ENCODE data around the gene NRG2.

The NRG2 gene

GRCh38 chr5:139926797-139927503, 116.1 kb downstream of the NRG2 start:
- H3K4me3 ChIP-seq (ENCODE audit: low read length), result no peak overlapping the region
- H3K9ac ChIP-seq (ENCODE audit: low read depth, low read length), result no peak overlapping the region
- no peaks in the 10 kb centered on the region for H3K9me3 ChIP-seq (ENCODE audit: insufficient read depth, low read depth, low read length)
- no peaks in the 10 kb centered on the region for H3K4me1 ChIP-seq (ENCODE audit: insufficient read depth, low read length)
- no peaks in the 10 kb centered on the region for H3K36me3 ChIP-seq (ENCODE audit: insufficient read depth, low read depth, low read length)
- peaks cover 7% of the 10 kb centered on the region; the same call in 1 of the 2 replicates for H3K27me3 ChIP-seq (ENCODE audit: insufficient read depth, low read length)
- H3K27ac ChIP-seq (ENCODE audit: low read length), result no peak overlapping the region

DNA sequence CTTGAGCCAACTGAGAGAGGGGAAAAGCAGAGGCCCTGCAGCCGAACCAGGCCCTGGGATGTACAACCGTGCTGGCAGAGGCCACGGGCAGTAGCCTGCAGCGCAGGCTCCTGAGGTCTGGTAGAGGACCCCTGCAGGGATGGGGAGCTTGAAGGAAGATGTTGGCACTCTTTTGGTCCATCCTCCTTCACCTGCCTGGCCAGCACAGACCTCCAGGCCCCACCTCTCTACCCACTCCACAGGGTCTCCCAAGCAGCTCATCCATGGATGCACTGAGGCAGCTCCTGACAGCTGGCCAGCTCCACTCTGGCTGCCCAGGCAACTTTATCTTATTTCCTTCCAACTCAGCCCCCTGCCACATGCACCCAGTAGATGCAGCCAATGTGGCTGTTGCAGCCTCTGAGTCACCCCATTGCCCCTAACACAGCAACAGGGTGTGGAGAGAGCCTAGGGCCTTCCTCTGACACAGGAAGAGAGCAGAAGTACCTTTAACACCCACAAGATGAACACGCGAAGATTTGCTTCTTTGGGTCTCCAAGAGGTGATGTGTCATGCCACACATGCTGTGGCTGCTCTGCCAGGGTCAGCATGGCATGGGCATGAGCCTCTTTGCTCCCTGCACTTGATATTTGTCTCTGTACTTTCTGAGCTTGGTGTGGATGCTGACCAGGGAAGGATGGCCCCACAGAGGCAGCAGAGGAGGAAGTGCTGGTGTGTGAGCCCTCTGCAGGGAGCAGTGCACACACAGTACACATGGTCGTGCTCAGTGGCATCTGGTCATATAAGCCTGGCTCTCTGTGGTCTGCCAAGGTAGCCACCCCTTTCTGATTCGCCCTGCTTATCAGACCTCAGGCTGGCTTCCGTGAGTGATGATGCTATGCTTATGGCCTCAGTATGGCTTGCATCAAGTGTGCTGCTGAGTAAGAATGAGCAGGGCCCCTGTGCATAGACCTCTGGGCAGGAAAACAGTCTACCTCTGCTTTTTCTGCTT, 117.2 kb downstream of the NRG2 start:
- Histone ChIP-seq H3K27me3 (ENCODE audit: insufficient read depth, low read length) (peaks cover 7% of the 10 kb centered on the region; the same call in 1 of the 2 replicates), H3K4me1 (ENCODE audit: insufficient read depth, low read length) (no peaks in the 10 kb centered on the region), H3K9me3 (ENCODE audit: insufficient read depth, low read depth, low read length) (no peaks in the 10 kb centered on the region), H3K36me3 (ENCODE audit: insufficient read depth, low read depth, low read length) (no peaks in the 10 kb centered on the region), H3K4me3 (ENCODE audit: low read length) (no peak overlapping the region), H3K9ac (ENCODE audit: low read depth, low read length) (no peak overlapping the region), H3K27ac (ENCODE audit: low read length) (no peak overlapping the region)

- Histone ChIP-seq H3K9me3 (ENCODE audit: insufficient read depth, low read depth, low read length) (no peaks in the 10 kb centered on the region), H3K27me3 (ENCODE audit: insufficient read depth, low read length) (no peaks in the 10 kb centered on the region; the same call in 1 of the 2 replicates), H3K4me1 (ENCODE audit: insufficient read depth, low read length) (no peaks in the 10 kb centered on the region), H3K4me3 (ENCODE audit: low read length) (no peak overlapping the region), H3K36me3 (ENCODE audit: insufficient read depth, low read depth, low read length) (no peaks in the 10 kb centered on the region), H3K27ac (ENCODE audit: low read length) (no peak overlapping the region), H3K9ac (ENCODE audit: low read depth, low read length) (no peak overlapping the region)
Measured at GRCh38 chr5:139925216-139925562, 117.9 kb downstream of the NRG2 start.

- no peak overlapping the region for H3K27ac ChIP-seq (ENCODE audit: low read length)
- no peak overlapping the region for H3K9ac ChIP-seq (ENCODE audit: low read depth, low read length)
- H3K9me3 ChIP-seq (ENCODE audit: insufficient read depth, low read depth, low read length), result no peaks in the 10 kb centered on the region
- H3K27me3 ChIP-seq (ENCODE audit: insufficient read depth, low read length), result no peaks in the 10 kb centered on the region; the same call in 1 of the 2 replicates
- H3K4me1 ChIP-seq (ENCODE audit: insufficient read depth, low read length), result no peaks in the 10 kb centered on the region
- H3K36me3 ChIP-seq (ENCODE audit: insufficient read depth, low read depth, low read length), result no peaks in the 10 kb centered on the region
- no peak overlapping the region for H3K4me3 ChIP-seq (ENCODE audit: low read length)
Measured at GRCh38 chr5:139924294-139925215, 118.5 kb downstream of the NRG2 start.

- H3K36me3 ChIP-seq (ENCODE audit: insufficient read depth, low read depth, low read length), result no peaks in the 10 kb centered on the region
- H3K9me3 ChIP-seq (ENCODE audit: insufficient read depth, low read depth, low read length), result no peaks in the 10 kb centered on the region
- H3K27ac ChIP-seq (ENCODE audit: low read length), result no peak overlapping the region
- H3K9ac ChIP-seq (ENCODE audit: low read depth, low read length), result no peak overlapping the region
- no peak overlapping the region for H3K4me3 ChIP-seq (ENCODE audit: low read length)
- peaks cover 5% of the 10 kb centered on the region; the same call in 1 of the 2 replicates for H3K27me3 ChIP-seq (ENCODE audit: insufficient read depth, low read length)
- H3K4me1 ChIP-seq (ENCODE audit: insufficient read depth, low read length), result peaks cover 7% of the 10 kb centered on the region; the same call in 1 of the 2 replicates
Measured at GRCh38 chr5:139919308-139919707, 123.8 kb downstream of the NRG2 start.

GRCh38 chr5:139915834-139916233, 127.3 kb downstream of the NRG2 start:
- Histone ChIP-seq H3K9me3 (ENCODE audit: insufficient read depth, low read depth, low read length) (no peaks in the 10 kb centered on the region), H3K27me3 (ENCODE audit: insufficient read depth, low read length) (peaks cover 5% of the 10 kb centered on the region; the same call in 1 of the 2 replicates), H3K27ac (ENCODE audit: low read length) (no peak overlapping the region), H3K4me3 (ENCODE audit: low read length) (no peak overlapping the region; the same call in 1 of the 2 replicates), H3K9ac (ENCODE audit: low read depth, low read length) (no peak overlapping the region), H3K36me3 (ENCODE audit: insufficient read depth, low read depth, low read length) (no peaks in the 10 kb centered on the region), H3K4me1 (ENCODE audit: insufficient read depth, low read length) (peaks cover 7% of the 10 kb centered on the region; the same call in 1 of the 2 replicates)

- Histone ChIP-seq H3K27ac (ENCODE audit: low read length) (no peak overlapping the region), H3K27me3 (ENCODE audit: insufficient read depth, low read length) (peaks cover 7% of the 10 kb centered on the region; the same call in 1 of the 2 replicates), H3K36me3 (ENCODE audit: insufficient read depth, low read depth, low read length) (no peaks in the 10 kb centered on the region), H3K4me3 (ENCODE audit: low read length) (no peak overlapping the region), H3K9me3 (ENCODE audit: insufficient read depth, low read depth, low read length) (no peaks in the 10 kb centered on the region), H3K9ac (ENCODE audit: low read depth, low read length) (no peak overlapping the region), H3K4me1 (ENCODE audit: insufficient read depth, low read length) (peaks cover 7% of the 10 kb centered on the region; the same call in 1 of the 2 replicates)
Measured at GRCh38 chr5:139915266-139915665, 127.8 kb downstream of the NRG2 start.

DNA sequence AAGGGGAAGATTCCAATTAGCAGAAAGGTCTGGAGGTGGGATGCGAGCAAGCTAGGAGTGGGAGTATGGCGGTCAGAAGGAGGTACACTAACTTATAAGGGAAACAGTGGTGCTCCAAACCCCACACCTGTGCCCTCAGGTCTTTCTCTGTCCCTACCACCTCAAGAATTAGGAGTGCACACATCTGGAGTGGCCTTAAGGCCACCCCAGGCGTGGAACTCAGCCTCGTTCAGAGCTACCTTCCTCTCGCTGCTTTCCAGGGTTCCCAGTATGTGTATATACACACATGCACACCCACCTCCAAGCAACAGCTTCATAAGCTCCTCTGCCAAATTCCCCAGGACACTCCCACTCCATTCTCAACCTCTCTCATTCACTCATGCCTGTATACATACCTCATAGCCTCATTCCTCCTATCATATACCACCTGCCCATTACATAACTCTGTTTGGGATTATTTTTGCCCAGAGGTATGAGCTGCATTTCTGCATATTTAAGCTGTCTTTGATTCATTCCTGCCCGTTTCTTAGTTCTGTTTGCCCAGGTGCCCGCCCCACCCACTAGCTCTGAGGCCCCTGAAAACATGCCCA, 128.8 kb downstream of the NRG2 start:
- Histone ChIP-seq H3K27me3 (ENCODE audit: insufficient read depth, low read length) (peaks cover 10% of the 10 kb centered on the region; the same call in 1 of the 2 replicates), H3K36me3 (ENCODE audit: insufficient read depth, low read depth, low read length) (no peaks in the 10 kb centered on the region)

DNA sequence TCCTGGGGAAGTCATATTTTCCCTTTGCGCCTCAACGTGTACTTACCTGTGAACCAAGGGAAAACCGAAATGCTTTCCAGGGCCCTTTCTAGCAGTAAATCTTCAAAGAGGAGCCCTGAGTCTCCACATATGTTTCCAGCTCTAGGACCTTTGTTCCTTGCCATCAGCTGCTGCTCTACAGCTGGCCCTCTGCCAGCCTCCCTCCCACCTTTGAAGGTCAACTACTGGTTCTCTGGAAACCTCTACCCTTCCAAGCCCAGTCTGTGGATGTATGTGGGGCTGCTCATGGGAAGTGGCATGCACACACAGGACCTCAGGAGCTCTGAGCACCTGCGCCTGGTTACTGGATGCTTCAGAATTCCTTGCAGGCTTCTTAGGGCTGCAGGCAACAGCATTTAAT, 130.3 kb downstream of the NRG2 start:
- Histone ChIP-seq H3K9me3 (ENCODE audit: insufficient read depth, low read depth, low read length) (no peaks in the 10 kb centered on the region), H3K27me3 (ENCODE audit: insufficient read depth, low read length) (peaks cover 15% of the 10 kb centered on the region; the same call in 1 of the 2 replicates), H3K9ac (ENCODE audit: low read depth, low read length) (no peak overlapping the region), H3K4me3 (ENCODE audit: low read length) (no peak overlapping the region), H3K27ac (ENCODE audit: low read length) (no peak overlapping the region), H3K4me1 (ENCODE audit: insufficient read depth, low read length) (peaks cover 7% of the 10 kb centered on the region; the same call in 1 of the 2 replicates), H3K36me3 (ENCODE audit: insufficient read depth, low read depth, low read length) (no peaks in the 10 kb centered on the region)

More for the DNA sequence above, 128.8 kb downstream of the NRG2 start:
- no peak overlapping the region for H3K9ac ChIP-seq (ENCODE audit: low read depth, low read length)
- H3K27ac ChIP-seq (ENCODE audit: low read length), result no peak overlapping the region
- H3K4me3 ChIP-seq (ENCODE audit: low read length), result no peak overlapping the region
- H3K4me1 ChIP-seq (ENCODE audit: insufficient read depth, low read length), result peaks cover 7% of the 10 kb centered on the region; the same call in 1 of the 2 replicates
- H3K9me3 ChIP-seq (ENCODE audit: insufficient read depth, low read depth, low read length), result no peaks in the 10 kb centered on the region

DNA sequence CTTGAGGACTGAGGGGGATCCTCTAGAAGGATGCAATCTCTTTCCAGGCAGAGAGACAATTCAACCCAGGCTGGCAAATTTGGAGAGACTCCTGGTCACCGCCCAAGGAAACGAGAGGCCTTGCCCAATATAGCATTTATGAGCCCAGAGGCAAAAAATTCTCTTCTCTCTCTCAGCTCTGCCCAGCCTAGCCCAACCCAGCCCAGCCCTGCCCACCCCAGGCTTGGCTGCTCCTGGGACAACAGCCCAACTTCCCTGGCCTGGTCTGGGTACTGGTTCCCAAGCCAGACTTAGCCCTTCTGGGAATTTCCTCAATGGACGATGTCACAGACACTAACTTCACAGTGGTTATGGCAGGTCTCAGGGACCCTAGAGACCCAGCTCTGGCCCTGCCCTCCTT, 130.9 kb downstream of the NRG2 start:
- no peak overlapping the region for H3K27ac ChIP-seq (ENCODE audit: low read length)
- H3K4me3 ChIP-seq (ENCODE audit: low read length), result no peak overlapping the region
- no peaks in the 10 kb centered on the region for H3K9me3 ChIP-seq (ENCODE audit: insufficient read depth, low read depth, low read length)
- H3K36me3 ChIP-seq (ENCODE audit: insufficient read depth, low read depth, low read length), result no peaks in the 10 kb centered on the region
- H3K27me3 ChIP-seq (ENCODE audit: insufficient read depth, low read length), result peaks cover 21% of the 10 kb centered on the region
- no peak overlapping the region for H3K9ac ChIP-seq (ENCODE audit: low read depth, low read length)
- H3K4me1 ChIP-seq (ENCODE audit: insufficient read depth, low read length), result peaks cover 7% of the 10 kb centered on the region; the same call in 1 of the 2 replicates
